ENCODE results near the gene EVX2. TPM values are rescaled to one million over a fixed set of nuclear protein-coding genes. Genes with fewer than 3 reads are reported as not detected.
A peak's percentile ranks its signal among the peaks of the same experiment; 100 is the strongest.

EVX2 gene
- total and polyA plus RNA-seq, 9 of the 15 experiments (the other 6 are each of a cell fraction or from before 2014, with no cell fraction given) = not detected

- intact Hi-C loops (cut with micrococcal nuclease) (loop anchor here (1.0 to 5.0 kb wide), 5 partner anchors 328 to 1020 kb away; no protein-coding TSS in a partner anchor), in situ Hi-C loops (cut with MboI) (loop anchor here (5.0 to 25.0 kb wide), 4 partner anchors 510 to 1635 kb away; no protein-coding TSS in a partner anchor)
- Histone ChIP-seq H3K9me3 (replicated peaks; ENCODE audit: control insufficient read depth, insufficient read depth, low read depth, low read length) (no peaks in the 10 kb centered on the region), H3K4me2 (ENCODE audit: insufficient read depth, low read length) (no peak overlapping the region), H3K36me3 (ENCODE audit: control insufficient read depth, insufficient read depth, low read length) (no peaks in the 10 kb centered on the region), H3K9ac (ENCODE audit: insufficient read depth in 1 of 2, low read depth in 2 of 2, low read length in 2 of 2) (no peak overlapping the region), H3K4me3 (no peak overlapping the region), H3K79me2 (ENCODE audit: control insufficient read depth, insufficient read depth, low read length) (no peaks in the 10 kb centered on the region), H4K20me1 (replicated peaks; ENCODE audit: control insufficient read depth, insufficient read depth, low read length) (0 out of 2 replicates have a peak, but pooled peaks cover 8% of the 10 kb centered on the region), H3K27me3 (ENCODE audit: control insufficient read depth in 2 of 2, insufficient read depth in 2 of 2, low read length in 2 of 2) (peaks cover 62 to 69% of the 10 kb centered on the region in 2 experiments), H3K9me1 (ENCODE audit: control insufficient read depth, insufficient read depth, low read length) (no peaks in the 10 kb centered on the region), H3K4me1 (replicated peaks in 1 of 2; ENCODE audit: control insufficient read depth in 2 of 2, insufficient read depth in 2 of 2, low read length in 2 of 2) (peaks cover 0 to 34% of the 10 kb centered on the region in 2 experiments; a peak in 2 of 5 replicates), H3K27ac (ENCODE audit: extremely low read depth, low read depth, low read length) (no peak overlapping the region), H2AFZ (ENCODE audit: low read depth, low read length) (no peak overlapping the region)
- DNase-seq (ENCODE audit: extremely low read depth in 1 of 4, low spot score in 3 of 4) (peak; percentile 59 to 76 (median 66)), FAIRE-seq (peak; percentile 95), ATAC-seq (0 out of 3 replicates have a peak, but pooled peaks have one; percentile 25)
- BruUV-seq (replicated peaks) = no TSS peak
- CTCF ChIA-PET (ENCODE audit: low intra/inter-chr PET ratio) = interaction anchor here (0.5 to 2.5 kb wide), 13 partner anchors 9 to 1289 kb away, joined by 3 to 31 read pairs (median 4); no protein-coding TSS in a partner anchor
- POLR2A ChIA-PET = interaction anchor here (1.0 to 1.5 kb wide), 2 partner anchors 328 to 527 kb away, joined by 4 to 5 read pairs; no protein-coding TSS in a partner anchor
- under 1% methylated on average over 13 of the region's 13 CpGs for WGBS (ENCODE audit: insufficient coverage, low coverage, missing lambda C conversion rate)
- TF ChIP-seq DEAF1 (CRISPR knock-in tag; IDR thresholded peaks at IDR 0.05) = peak; percentile 86
- no peak for TF ChIP-seq ZNF589 (CRISPR knock-in tag; IDR thresholded peaks at IDR 0.05; ENCODE audit: low read depth)
- no peak for TF ChIP-seq STAT5A (IDR thresholded peaks at IDR 0.05; ENCODE audit: borderline replicate concordance, low read length)
- peak; percentile 62; the same call in 1 of the 2 replicates for TF ChIP-seq REST (IDR thresholded peaks at IDR 0.05; ENCODE audit: borderline replicate concordance)
- TF ChIP-seq REST (CRISPR knock-in tag; IDR thresholded peaks at IDR 0.05; ENCODE audit: low read depth) = no peak
- TF ChIP-seq SMC3 (conservative IDR thresholded peaks at IDR 0.05; ENCODE audit: insufficient read depth, low read depth, low read length) = peak; percentile 66
- TF ChIP-seq CTCF (IDR thresholded peaks at IDR 0.05 in 2 of 3, conservative IDR thresholded peaks at IDR 0.05 in 1 of 3; ENCODE audit: insufficient read depth in 2 of 3, low read depth in 1 of 3, low read length in 3 of 3) = peak; percentile 77 to 95 (median 83)
- no peak for TF ChIP-seq ZNF3 (CRISPR knock-in tag; IDR thresholded peaks at IDR 0.05)
Observed at GRCh38 chr2:176126929-176127773, 43.4 kb upstream of the EVX2 start.
